ENCODE results near the gene HDGF.

- TF ChIP-seq EZH2 (IDR thresholded peaks at IDR 0.05) (no peak), CTCF (IDR thresholded peaks at IDR 0.05) (no peak)
Observed at GRCh38 chr1:156741481-156741983, 9.9 kb downstream of the HDGF start.
